ENCODE measurements around the gene SLC25A40.
"Not testable (repeated sequence)": the region's sequence is repeated elsewhere in the genome, so short reads cannot be mapped to it uniquely, and the experiment has no call there.

The SLC25A40 gene

GRCh38 chr7:87885018-87885417, 8.9 kb upstream of the SLC25A40 start:
- Histone ChIP-seq H3K27ac (ENCODE audit: low read length) (no peak overlapping the region), H3K9me3 (ENCODE audit: control insufficient read depth, low read depth, low read length) (no peaks in the 10 kb centered on the region), H3K4me3 (ENCODE audit: low read length) (no peak overlapping the region), H3K36me3 (ENCODE audit: control insufficient read depth, low read depth, low read length) (peaks cover 86% of the 10 kb centered on the region), H3K9ac (ENCODE audit: low read length) (no peak overlapping the region), H3K4me1 (ENCODE audit: control insufficient read depth, low read depth, low read length) (no peaks in the 10 kb centered on the region), H3K27me3 (ENCODE audit: control insufficient read depth, insufficient read depth, low read length) (no peaks in the 10 kb centered on the region)

GRCh38 chr7:87882151-87882937, 6.2 kb upstream of the SLC25A40 start:
- H3K9me3 ChIP-seq (ENCODE audit: control insufficient read depth, low read depth, low read length) = no peaks in the 10 kb centered on the region
- H3K36me3 ChIP-seq (ENCODE audit: control insufficient read depth, low read depth, low read length) = peaks cover 75% of the 10 kb centered on the region
- no peak overlapping the region for H3K27ac ChIP-seq (ENCODE audit: low read length)
- no peaks in the 10 kb centered on the region for H3K27me3 ChIP-seq (ENCODE audit: control insufficient read depth, insufficient read depth, low read length)
- H3K4me3 ChIP-seq (ENCODE audit: low read length) = no peak overlapping the region
- H3K9ac ChIP-seq (ENCODE audit: low read length) = no peak overlapping the region
- H3K4me1 ChIP-seq (ENCODE audit: control insufficient read depth, low read depth, low read length) = peaks cover 7% of the 10 kb centered on the region

GRCh38 chr7:87878208-87878735, 2.1 kb upstream of the SLC25A40 start:
- no peak overlapping the region for H3K9ac ChIP-seq (ENCODE audit: low read length)
- no peak overlapping the region for H3K27ac ChIP-seq (ENCODE audit: low read length)
- peak overlapping the region; percentile 100 for H3K4me3 ChIP-seq (ENCODE audit: low read length)
- H3K9me3 ChIP-seq (ENCODE audit: control insufficient read depth, low read depth, low read length) = no peaks in the 10 kb centered on the region
- H3K4me1 ChIP-seq (ENCODE audit: control insufficient read depth, low read depth, low read length) = peaks cover 10% of the 10 kb centered on the region
- H3K36me3 ChIP-seq (ENCODE audit: control insufficient read depth, low read depth, low read length) = peaks cover 43% of the 10 kb centered on the region
- no peaks in the 10 kb centered on the region for H3K27me3 ChIP-seq (ENCODE audit: control insufficient read depth, insufficient read depth, low read length)

DNA sequence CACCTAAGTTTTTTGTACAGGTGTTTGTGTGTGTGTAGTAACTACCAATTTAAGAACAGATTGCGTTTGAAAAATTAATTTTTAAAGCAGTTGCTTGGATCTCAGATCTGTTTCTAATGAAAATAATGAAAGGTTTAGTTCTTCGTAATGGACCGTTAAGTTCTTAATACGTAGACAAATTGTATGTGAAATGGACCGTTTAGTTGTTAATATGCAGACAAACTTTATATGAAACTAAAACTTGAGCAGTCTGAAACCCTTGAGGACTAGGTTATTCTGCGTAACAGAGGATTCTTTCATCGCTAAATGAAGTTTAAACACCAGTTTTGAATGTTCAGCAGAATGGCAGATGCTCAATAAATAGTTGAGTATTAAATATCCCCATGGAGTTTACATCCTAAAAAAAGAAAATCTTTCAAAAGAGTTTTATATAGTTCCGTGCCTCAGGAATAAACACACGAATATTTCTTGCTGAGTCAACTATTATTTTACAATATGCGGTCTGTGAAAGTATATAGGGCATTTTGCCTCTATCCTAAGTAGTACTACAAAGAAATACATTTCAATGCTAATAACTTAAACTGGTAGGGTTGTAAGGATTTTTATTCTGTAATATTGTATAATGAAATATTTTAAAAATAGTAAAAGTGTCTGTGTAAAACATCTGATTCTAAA, 1.3 kb upstream of the SLC25A40 start:
- peak overlapping the region; percentile 93 for H3K27ac ChIP-seq (ENCODE audit: low read length)
- H3K27me3 ChIP-seq (ENCODE audit: control insufficient read depth, insufficient read depth, low read length) = no peaks in the 10 kb centered on the region
- peaks cover 10% of the 10 kb centered on the region for H3K4me1 ChIP-seq (ENCODE audit: control insufficient read depth, low read depth, low read length)
- no peaks in the 10 kb centered on the region for H3K9me3 ChIP-seq (ENCODE audit: control insufficient read depth, low read depth, low read length)
- peak overlapping the region; percentile 98 for H3K9ac ChIP-seq (ENCODE audit: low read length)
- peaks cover 38% of the 10 kb centered on the region for H3K36me3 ChIP-seq (ENCODE audit: control insufficient read depth, low read depth, low read length)
- peak overlapping the region; percentile 100 for H3K4me3 ChIP-seq (ENCODE audit: low read length)

DNA sequence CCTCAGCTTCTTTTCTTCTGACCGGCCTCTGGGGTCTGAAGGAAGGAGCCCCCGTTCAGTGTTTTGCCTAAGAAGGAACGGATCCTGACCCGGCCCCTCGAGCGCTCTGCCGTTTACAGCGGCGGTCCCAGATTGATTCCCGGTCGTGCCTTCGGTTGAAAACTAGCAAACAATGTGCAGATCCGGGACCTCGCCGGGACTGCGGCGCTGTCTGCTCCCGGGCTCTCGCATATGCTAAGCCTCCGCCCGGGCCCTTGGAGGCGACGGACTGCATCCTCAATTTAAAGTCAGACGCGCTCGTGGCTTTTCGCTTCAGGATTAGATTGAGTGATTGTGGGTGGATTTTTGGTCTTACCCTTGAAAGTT, 692 bp upstream of the SLC25A40 start:
- Histone ChIP-seq H3K9ac (ENCODE audit: low read length) (peak overlapping the region; percentile 98), H3K36me3 (ENCODE audit: control insufficient read depth, low read depth, low read length) (peaks cover 31% of the 10 kb centered on the region), H3K27ac (ENCODE audit: low read length) (peak overlapping the region; percentile 93), H3K4me3 (ENCODE audit: low read length) (peak overlapping the region; percentile 100), H3K4me1 (ENCODE audit: control insufficient read depth, low read depth, low read length) (peaks cover 10% of the 10 kb centered on the region), H3K9me3 (ENCODE audit: control insufficient read depth, low read depth, low read length) (no peaks in the 10 kb centered on the region), H3K27me3 (ENCODE audit: control insufficient read depth, insufficient read depth, low read length) (no peaks in the 10 kb centered on the region)

DNA sequence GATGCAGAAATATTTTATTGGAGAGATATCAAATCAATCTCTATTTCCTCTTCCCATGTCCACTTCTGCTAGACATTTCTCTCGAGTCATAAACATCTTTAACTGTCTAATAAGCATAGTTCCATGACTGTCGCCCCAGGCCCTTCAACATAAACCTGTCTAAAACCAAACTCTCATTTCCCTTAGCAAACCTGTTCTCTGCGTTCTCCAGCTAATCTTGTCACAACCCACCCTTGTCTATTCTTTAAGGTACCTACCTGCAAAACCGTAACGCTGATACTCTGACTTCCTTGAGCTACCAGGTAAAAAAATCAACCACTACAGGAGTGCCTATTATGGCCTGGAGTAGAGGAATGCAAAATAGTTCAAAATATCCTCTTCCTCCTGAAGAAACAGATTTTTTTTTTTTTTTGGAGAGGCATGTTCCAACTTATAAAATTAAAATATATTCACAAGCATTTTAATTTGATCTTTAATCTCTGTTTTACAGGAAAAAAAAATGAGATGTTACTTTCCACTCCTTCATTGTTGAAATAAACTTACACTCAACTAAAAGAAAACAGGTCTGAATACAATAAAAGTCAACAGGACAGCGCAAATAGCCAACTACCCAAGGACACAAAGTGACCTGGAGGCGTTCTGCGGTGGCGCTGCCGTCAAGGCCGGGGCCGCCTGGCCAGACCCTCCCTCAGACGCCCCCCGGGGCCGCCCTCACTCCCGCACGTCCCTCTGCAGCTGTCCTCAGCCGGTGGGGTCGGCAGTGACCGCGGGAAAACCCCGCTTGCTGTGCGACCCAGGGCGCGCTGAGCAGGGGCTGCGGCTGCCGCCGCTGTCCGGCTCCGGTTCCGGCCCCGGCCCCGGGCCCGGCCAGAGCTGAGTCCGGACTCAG, 765 bp downstream of the SLC25A40 start:
- Histone ChIP-seq H3K36me3 (ENCODE audit: control insufficient read depth, low read depth, low read length) (peaks cover 17% of the 10 kb centered on the region), H3K9ac (ENCODE audit: low read length) (peak overlapping the region; percentile 98), H3K27ac (ENCODE audit: low read length) (peak overlapping the region; percentile 74), H3K27me3 (ENCODE audit: control insufficient read depth, insufficient read depth, low read length) (no peaks in the 10 kb centered on the region), H3K4me1 (ENCODE audit: control insufficient read depth, low read depth, low read length) (peaks cover 10% of the 10 kb centered on the region), H3K9me3 (ENCODE audit: control insufficient read depth, low read depth, low read length) (no peaks in the 10 kb centered on the region), H3K4me3 (ENCODE audit: low read length) (peak overlapping the region; percentile 100)

GRCh38 chr7:87874066-87874465, 2.1 kb downstream of the SLC25A40 start:
- Histone ChIP-seq H3K9me3 (ENCODE audit: control insufficient read depth, low read depth, low read length) (no peaks in the 10 kb centered on the region), H3K27ac (ENCODE audit: low read length) (no peak overlapping the region), H3K9ac (ENCODE audit: low read length) (no peak overlapping the region), H3K4me1 (ENCODE audit: control insufficient read depth, low read depth, low read length) (peaks cover 10% of the 10 kb centered on the region), H3K36me3 (ENCODE audit: control insufficient read depth, low read depth, low read length) (peaks cover 6% of the 10 kb centered on the region), H3K27me3 (ENCODE audit: control insufficient read depth, insufficient read depth, low read length) (no peaks in the 10 kb centered on the region), H3K4me3 (ENCODE audit: low read length) (no peak overlapping the region)

DNA sequence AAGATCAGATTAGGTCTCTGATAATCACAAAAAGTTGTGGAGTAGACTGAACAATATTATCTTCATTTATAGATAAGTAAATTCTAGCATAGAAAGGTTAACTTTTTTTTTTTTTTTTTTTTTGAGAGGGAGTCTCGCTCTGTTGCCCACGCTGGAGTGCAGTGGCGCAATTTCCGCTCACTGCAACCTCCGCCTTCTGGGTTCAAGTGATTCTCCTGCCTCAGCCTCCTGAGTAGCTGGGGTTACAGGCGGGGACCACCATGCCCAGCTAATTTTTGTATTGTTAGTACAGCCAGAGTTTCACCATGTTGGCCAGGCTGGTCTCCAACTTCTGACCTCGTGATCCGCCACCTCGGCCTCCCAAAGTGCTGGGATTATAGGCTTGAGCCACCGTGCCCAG, 2.8 kb downstream of the SLC25A40 start:
- not testable (repeated sequence) for H3K9ac ChIP-seq (ENCODE audit: low read length); H3K4me3 ChIP-seq (ENCODE audit: low read length); H3K4me1 ChIP-seq (ENCODE audit: control insufficient read depth, low read depth, low read length); H3K27ac ChIP-seq (ENCODE audit: low read length); H3K27me3 ChIP-seq (ENCODE audit: control insufficient read depth, insufficient read depth, low read length); H3K9me3 ChIP-seq (ENCODE audit: control insufficient read depth, low read depth, low read length); H3K36me3 ChIP-seq (ENCODE audit: control insufficient read depth, low read depth, low read length)

DNA sequence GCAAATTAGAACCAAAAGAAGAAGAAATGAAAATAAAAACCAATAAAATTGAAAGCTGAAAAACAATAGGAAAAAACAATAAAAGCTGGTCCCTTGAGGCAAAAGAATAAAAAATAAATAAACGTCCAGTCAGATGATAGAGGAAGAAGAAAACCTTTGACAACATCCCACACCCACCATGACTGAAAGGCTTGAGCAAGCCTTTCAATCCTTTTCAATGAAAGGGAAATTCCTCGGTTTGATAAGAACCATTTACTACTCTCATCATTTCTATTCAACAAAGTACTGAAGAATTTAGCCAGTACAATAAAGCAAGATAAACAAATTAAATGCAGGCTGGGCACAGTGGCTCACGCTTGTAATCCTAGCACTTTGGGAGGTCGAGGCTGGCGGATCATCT, 3.8 kb downstream of the SLC25A40 start:
- no peaks in the 10 kb centered on the region for H3K9me3 ChIP-seq (ENCODE audit: control insufficient read depth, low read depth, low read length)
- no peak overlapping the region for H3K9ac ChIP-seq (ENCODE audit: low read length)
- H3K4me3 ChIP-seq (ENCODE audit: low read length) = no peak overlapping the region
- H3K27me3 ChIP-seq (ENCODE audit: control insufficient read depth, insufficient read depth, low read length) = no peaks in the 10 kb centered on the region
- peaks cover 3% of the 10 kb centered on the region for H3K4me1 ChIP-seq (ENCODE audit: control insufficient read depth, low read depth, low read length)
- no peak overlapping the region for H3K27ac ChIP-seq (ENCODE audit: low read length)
- H3K36me3 ChIP-seq (ENCODE audit: control insufficient read depth, low read depth, low read length) = no peaks in the 10 kb centered on the region

GRCh38 chr7:87870471-87870870, 5.7 kb downstream of the SLC25A40 start:
- Histone ChIP-seq H3K9ac (ENCODE audit: low read length) (no peak overlapping the region), H3K4me1 (ENCODE audit: control insufficient read depth, low read depth, low read length) (peaks cover 3% of the 10 kb centered on the region), H3K36me3 (ENCODE audit: control insufficient read depth, low read depth, low read length) (no peaks in the 10 kb centered on the region), H3K27me3 (ENCODE audit: control insufficient read depth, insufficient read depth, low read length) (no peaks in the 10 kb centered on the region), H3K9me3 (ENCODE audit: control insufficient read depth, low read depth, low read length) (no peaks in the 10 kb centered on the region), H3K27ac (ENCODE audit: low read length) (no peak overlapping the region), H3K4me3 (ENCODE audit: low read length) (no peak overlapping the region)

DNA sequence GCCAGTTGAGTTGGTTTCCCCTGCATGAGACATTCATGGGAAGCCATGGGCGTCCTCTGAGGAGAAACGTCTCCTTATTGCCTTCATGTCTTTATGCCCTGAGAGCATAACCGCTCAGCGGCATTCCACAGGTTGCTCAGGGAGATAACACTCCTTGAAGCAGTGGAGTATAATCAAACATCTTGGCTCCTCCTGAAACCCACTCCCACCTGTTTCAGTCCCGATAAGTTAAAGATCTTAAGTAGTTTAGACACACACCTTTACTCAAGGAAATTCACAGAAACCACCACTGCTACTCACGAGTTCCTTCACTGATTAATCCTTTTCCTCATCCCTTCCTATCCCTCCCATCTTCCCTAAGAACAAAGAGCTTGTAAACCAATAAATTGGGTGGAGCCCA, 9.6 kb downstream of the SLC25A40 start:
- H3K27ac ChIP-seq (ENCODE audit: low read length); H3K27me3 ChIP-seq (ENCODE audit: control insufficient read depth, insufficient read depth, low read length); H3K4me1 ChIP-seq (ENCODE audit: control insufficient read depth, low read depth, low read length); H3K36me3 ChIP-seq (ENCODE audit: control insufficient read depth, low read depth, low read length); H3K9me3 ChIP-seq (ENCODE audit: control insufficient read depth, low read depth, low read length); H3K4me3 ChIP-seq (ENCODE audit: low read length); H3K9ac ChIP-seq (ENCODE audit: low read length): not testable (repeated sequence)
